Measurements from ENCODE around the gene PON2. TPM values are rescaled to one million over a fixed set of nuclear protein-coding genes. Genes with fewer than 3 reads are reported as not detected.

The PON2 gene
- total RNA-seq, 1 donor from 2014 or later, result 110 TPM

DNA sequence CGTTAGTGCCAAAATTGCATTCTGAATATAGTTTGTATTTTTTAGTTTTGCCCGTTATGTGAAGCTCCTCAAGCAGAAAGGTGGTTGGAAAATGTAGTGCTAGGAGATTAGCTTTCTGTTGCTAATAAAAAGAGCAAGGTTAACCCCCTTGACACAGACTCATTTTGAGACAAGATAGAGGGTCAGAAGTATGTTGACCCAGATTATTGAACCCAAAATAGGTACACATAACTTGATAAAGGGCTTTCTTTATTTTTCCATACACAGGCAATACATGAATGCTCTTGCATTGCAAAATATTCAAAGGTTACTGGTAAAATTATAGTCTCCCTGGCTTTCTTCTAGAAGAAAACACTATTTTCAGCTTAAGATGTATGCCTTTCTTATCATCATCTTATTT is 10.0 kb upstream of the PON2 start:
- no peak for DNase-seq

DNA sequence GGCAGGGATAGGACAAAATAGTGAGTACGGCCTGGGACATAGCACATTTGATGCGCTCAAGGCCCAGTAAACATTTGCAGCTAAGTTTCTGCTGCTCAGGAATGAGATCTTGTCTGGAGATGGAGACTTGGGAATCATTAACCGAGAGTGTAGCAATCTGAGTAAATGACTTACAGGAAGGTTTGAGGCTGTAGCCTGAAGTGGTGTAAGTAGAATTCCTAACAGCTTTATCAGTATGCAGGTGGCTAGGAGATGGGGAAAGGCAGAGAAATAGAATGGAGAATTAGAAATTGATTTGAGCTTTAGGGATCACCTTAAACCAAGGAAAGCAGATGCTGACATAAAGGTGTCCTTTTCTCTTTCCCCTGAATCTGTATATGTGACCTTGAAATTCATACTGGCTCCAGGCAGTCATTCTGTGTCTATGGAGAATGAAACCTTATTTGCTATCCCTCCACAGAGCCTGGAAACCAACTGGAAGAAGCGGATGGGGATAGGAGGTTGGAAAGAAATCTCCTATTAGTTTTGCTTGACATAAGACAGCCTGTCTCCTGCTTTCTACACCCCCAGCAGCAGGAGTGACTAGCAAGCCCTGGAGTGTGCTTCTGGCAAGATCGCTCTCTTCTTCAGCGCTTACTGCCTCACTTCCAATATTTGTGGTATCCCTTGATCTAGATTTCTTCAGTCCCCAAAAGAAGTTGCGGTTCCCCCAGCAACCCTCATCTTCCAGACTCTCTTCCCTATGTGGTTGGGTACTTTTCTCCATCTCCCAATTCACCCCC is 6.4 kb upstream of the PON2 start:
- no peak for DNase-seq

DNA sequence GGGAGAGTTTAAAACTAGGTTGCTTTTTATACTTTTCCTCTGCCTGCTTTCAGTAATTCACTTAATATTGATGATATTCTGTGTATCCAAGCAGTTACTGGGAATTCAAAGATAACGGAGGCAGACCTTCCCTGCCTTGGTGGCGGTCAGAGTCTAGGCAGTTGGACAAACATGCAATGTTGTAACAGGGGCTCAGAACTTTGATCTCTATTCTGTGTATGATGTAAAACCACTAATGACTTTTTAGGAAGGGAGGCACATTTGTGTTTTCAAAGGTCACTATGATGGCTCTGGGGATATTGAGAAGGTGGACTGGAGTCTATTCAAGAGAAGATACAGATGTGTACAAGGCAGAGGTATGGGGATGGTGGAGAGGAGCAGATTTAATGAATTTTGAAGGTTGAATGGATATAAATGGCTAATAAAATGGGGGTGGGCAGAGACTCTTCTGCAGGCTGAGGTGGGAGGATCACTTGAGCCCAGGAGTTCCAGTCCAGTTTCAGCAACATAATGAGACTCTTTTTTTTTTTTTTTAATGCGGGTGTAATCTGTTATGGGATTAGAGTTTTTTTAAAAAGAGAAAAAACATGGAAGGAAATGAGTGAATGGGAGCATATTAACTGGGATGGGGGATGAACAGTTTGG is 5.7 kb upstream of the PON2 start:
- DNase-seq, result no peak

DNA sequence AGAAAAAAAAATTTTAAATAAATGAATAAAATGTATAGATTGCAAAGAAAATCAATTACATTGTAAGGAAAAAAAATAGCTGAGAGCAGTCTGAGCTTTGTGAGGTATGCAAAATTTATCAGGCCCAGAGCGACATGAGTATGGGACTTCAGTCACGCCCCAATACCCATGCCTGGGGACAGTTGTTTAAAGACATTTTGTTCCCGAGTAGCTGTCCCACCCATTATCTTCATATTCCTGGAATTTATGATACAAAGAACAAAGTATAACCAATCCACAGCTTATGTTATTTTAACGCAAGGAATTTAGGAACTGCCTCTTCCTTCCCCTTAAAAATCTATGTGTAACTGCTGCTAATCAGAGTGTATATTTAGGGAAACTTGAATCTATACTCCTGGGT is 1.6 kb upstream of the PON2 start:
- DNase-seq, result peak; percentile 42

DNA sequence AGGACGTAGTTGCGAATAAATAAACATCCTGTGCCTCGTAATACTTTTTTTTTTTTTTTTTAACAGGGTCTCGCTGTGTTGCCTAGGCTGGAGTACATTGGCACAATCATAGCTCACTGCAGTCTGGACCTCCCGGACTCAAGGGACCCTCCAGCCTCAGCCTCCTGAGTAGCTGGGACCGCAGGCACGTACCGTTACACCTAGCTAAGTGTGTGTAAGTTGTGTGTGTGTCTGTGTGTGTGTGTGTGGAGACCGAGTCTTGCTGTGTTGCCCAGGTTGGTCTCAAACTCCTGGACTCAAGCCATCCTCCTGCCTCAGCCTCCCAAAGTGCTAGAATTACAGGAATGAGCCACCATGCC is 573 bp upstream of the PON2 start:
- no peak for DNase-seq

GRCh38 chr7:95433952-95434556 is 774 bp downstream of the PON2 start:
- DNase-seq, result no peak

DNA sequence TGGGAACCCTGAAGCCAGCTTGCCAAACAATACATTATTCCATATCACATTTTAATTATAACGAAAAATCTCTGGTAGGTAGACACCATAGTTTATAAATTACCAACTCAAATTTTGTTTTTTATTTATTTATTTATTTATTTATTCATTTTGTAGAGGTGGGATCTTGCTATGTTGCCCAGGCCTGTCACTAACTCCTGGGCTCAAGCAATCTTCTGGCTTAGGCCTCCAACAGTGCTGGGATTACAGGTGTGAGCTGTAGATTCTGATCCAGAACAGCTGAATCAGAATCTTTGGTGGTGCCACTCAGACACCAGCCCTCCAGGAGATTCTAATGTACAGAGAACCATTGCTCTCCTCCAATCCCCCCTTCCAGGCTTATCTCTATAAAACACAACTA is 1.7 kb downstream of the PON2 start:
- DNase-seq, result no peak

GRCh38 chr7:95432606-95433005 is 2.2 kb downstream of the PON2 start:
- DNase-seq, result no peak

DNA sequence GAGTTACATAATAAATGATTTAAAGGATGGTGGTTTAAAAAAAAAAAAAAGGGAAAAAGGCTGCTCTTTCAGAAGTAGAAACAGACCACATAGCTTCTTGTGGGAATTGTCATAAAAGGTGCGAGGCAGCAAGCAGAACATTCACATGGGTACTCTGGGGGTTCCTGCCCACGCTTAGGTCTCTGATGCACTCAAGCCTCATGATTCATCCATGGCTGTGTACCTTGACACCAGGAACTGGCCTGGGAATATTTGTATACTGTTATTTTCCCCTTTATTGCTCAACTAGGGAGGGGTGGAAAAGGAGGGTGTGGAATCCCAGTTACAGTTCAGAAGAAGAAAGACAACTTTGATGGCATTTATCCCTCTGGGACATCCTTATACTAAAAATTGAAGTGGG is 4.0 kb downstream of the PON2 start:
- no peak for DNase-seq

GRCh38 chr7:95429241-95429990 is 5.4 kb downstream of the PON2 start:
- no peak for DNase-seq

GRCh38 chr7:95427914-95428516 is 6.8 kb downstream of the PON2 start:
- no peak for DNase-seq

DNA sequence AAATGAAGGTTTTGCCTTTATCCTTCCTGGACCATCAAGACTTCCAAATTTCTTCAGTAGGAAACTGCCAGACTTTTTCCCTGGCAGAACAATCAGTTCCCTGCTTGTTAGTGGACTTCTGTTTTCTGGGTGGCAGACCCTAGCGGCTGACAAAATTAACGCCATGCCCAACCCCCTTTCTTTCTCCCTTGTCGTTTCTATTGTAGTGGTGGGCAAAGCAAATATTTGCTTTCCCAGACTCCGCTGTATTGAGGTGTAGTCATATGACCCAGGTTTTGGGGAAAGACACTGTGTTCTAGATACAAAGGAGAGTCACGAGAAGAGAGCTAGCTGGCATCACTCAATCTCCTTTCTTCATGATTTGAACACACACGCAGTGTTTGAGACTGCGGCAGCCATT is 7.7 kb downstream of the PON2 start:
- no peak for DNase-seq

GRCh38 chr7:95425694-95426093 is 9.1 kb downstream of the PON2 start:
- no peak for DNase-seq

DNA sequence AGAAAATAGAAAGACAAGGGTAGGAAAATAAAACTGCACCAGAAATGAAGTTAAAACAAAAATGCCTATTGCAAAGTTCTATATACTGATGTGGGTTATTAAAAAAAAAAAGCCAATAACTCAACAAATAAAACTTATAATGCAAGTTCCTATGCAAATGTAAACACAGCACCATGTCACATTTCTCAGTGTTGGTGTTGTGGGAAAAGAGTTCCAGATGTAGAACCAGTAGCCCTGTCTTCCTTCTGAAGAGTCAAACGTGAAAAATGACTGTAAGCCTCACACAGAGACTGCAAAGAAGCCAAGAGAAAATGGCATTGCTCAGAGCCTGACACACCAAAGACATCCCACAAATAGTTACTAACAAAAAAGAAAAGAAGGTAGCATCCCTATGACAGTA is 10.1 kb downstream of the PON2 start:
- no peak for DNase-seq

- DNase-seq, result no peak
These were observed 12.9 kb downstream of the PON2 start for GRCh38 chr7:95421847-95422444.

DNA sequence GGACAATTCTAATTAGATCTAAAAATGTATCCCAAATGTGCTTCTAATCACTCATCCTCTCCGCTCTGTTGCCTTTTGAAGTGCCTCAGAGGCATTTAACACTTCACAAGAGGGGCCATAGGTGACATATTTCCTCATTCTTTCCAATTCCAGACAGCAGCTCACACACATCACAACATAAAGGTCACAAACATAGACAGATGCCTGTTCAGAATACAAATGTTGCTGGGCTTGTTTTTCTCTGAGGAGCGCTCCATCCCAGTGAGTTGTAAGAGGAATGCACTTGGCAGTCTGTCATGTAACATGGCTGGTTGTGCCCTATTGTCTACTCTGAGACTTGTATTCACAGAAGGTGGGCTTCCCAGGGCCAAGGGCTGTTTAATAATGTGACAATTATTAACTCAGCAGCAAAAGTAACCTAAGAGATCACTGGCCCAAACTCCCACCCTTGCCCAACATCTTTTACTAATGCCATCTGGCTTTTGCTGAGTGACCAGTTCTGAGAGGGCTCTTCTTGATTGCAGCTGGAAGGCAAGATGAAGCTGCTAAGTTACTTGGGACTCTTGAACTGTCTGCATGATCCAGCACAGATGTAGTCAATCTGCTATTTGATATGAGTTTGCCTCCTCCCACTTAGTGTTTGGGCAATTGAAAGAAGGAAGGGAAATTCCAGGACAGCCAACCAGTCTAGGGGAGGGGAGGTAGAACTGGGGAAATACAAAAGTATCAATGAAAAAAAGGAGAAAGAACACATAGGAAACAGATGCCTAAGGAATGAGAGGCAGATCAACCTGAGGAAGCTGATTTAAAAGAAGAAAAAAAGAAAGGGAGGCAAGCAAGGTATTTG is 13.6 kb downstream of the PON2 start:
- DNase-seq, result peak; percentile 71

- peak; percentile 35 for DNase-seq
These were observed 22.8 kb downstream of the PON2 start for GRCh38 chr7:95412075-95412474.

GRCh38 chr7:95411666-95412065 is 23.2 kb downstream of the PON2 start:
- DNase-seq, result no peak

- DNase-seq, result no peak
These were observed 23.8 kb downstream of the PON2 start for GRCh38 chr7:95411036-95411435.

DNA sequence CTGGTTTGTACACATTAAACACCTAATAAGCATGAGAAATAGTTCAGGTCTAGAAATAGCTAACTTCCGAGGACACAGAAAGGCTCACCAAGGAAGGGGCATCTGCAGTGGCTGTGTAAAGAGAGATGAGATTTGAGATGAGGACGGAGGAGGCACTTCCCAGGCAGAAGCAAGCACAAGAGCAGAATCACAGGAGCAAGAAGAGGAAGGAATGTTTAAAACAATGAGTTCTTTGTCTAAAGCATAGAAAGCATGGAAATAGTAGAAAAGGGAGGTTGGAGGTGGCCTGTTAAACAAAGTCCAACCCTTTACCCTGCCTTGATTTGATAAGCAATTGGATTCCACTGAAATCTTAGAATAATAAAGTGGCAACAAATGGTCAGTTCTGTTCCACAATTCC is 27.1 kb downstream of the PON2 start:
- DNase-seq, result no peak

- no peak for DNase-seq
These were observed 29.0 kb downstream of the PON2 start for GRCh38 chr7:95405800-95406199.
